Skeletal muscle tissue (tissue), 4 donors: ENCODE results near the gene SLC5A10. TPM values are rescaled to one million over a fixed set of nuclear protein-coding genes. Genes with fewer than 3 reads are reported as not detected.

Source experiments
- H3K27ac ChIP-seq: one replicate; pipeline ENCODE4 v1.7.0; 2013; ENCODE audit warnings: mild to moderate bottlenecking, low read depth, low read length, inconsistent platforms
- H3K27me3 ChIP-seq, 3 donors: one replicate each; pipeline ENCODE4 v1.7.0; 2013; ENCODE audit warnings: low read length in 3 of 3; ENCODE audit not compliant: control insufficient read depth in 3 of 3, insufficient read depth in 3 of 3
- H3K36me3 ChIP-seq, 3 donors: one replicate each; pipeline ENCODE4 v1.7.0; 2013; ENCODE audit warnings: low read length in 3 of 3; ENCODE audit not compliant: control insufficient read depth in 3 of 3, insufficient read depth in 3 of 3
- H3K4me1 ChIP-seq, 3 donors: one replicate each; pipeline ENCODE4 v1.7.0; 2013; ENCODE audit warnings: low read length in 3 of 3, mild to moderate bottlenecking in 3 of 3; ENCODE audit not compliant: control insufficient read depth in 3 of 3, insufficient read depth in 3 of 3
- H3K4me3 ChIP-seq, 3 donors: one replicate each; pipeline ENCODE4 v1.7.0; 2013; ENCODE audit warnings: low read length in 3 of 3
- H3K9ac ChIP-seq, 3 donors: one replicate each; pipeline ENCODE4 v1.7.0; 2013; ENCODE audit warnings: low read length in 3 of 3, mild to moderate bottlenecking in 3 of 3, moderate library complexity in 2 of 3, low read depth in 1 of 3
- H3K9me3 ChIP-seq, 3 donors: one replicate each; pipeline ENCODE4 v1.7.0; 2013; ENCODE audit warnings: low read length in 3 of 3; ENCODE audit not compliant: control insufficient read depth in 3 of 3
- total RNA-seq: library from RNA; depleted of rRNA; stranded (reverse); fragments of >200 nt; gene quantifications from one replicate; pipeline ENCODE4 v1.2.3, GENCODE V29; 2014
- donor health status: Osteomylitis.

SLC5A10 gene
- total RNA-seq, 1 donor from 2014 or later: not detected

DNA sequence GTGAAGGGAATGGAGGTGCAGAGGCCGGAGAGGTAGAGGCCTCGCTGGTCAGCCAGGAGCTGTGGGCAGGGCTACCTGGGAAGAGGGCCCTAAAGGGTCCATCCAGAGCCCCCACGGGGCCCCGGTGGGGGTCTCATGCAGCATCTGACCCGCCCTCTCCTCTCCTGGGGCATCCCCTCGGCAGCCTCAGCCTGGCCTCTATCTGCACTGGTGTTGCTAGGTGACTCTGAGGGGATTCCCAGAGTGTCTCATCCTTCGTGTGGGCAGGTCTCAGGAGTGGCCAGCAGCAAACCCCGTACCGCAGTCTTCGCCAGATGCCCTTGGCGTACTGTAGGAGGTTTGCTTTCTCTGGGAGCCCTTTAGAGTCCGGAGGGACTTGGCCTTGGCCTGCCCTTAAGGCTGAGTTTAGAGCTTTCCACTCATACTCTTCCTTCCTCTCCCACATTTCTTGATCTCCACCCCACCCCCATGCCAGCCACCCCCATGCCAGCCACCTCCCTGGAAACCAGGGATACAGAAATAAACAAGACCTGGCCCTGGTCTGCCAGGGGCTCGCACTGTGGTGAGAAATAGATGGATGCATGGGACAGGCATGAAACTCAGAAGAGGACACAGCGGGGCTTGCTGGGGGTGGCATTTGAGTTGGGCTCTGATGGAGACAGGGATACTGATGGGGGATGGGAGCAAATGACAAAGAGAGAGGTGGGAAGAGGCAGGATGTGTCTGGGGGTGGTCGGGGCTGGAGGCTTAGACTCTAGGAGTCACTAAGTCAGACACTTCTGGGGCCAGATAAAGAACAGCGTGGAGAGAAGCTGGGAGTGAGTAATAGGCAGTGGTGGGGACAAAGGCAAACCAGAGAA is 9.9 kb downstream of the SLC5A10 start:
- H3K27me3 ChIP-seq: no peaks in the 10 kb centered on the region
- H3K4me1 ChIP-seq: peaks cover under 1 to 6% (median 6%) of the 10 kb centered on the region in 3 donors
- H3K4me3 ChIP-seq: no peak overlapping the region
- H3K9ac ChIP-seq: no peak overlapping the region
- no peaks in the 10 kb centered on the region for H3K36me3 ChIP-seq
- H3K9me3 ChIP-seq: no peaks in the 10 kb centered on the region
- H3K27ac ChIP-seq: no peak overlapping the region

DNA sequence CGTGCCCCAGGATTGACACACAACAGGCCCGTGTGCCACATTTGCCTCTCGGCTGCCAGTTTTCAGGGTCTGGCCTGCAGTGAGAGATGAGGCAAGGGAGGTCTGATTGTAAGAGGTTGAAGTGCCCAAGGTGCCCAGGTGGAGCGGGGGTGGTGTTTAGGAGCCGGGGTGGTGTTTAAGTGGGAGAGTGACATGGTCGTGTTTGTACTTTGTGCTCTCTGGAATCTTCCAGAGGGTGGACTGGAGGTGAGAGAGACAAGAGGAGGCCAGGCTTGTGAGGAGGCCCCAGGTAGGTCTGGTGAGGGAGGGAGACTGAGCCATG is 10.5 kb downstream of the SLC5A10 start:
- Histone ChIP-seq H3K27me3 (no peaks in the 10 kb centered on the region), H3K4me1 (peaks cover 6 to 12% (median 12%) of the 10 kb centered on the region in 3 donors), H3K27ac (no peak overlapping the region), H3K4me3 (no peak overlapping the region), H3K36me3 (no peaks in the 10 kb centered on the region), H3K9ac (no peak overlapping the region), H3K9me3 (no peaks in the 10 kb centered on the region)

DNA sequence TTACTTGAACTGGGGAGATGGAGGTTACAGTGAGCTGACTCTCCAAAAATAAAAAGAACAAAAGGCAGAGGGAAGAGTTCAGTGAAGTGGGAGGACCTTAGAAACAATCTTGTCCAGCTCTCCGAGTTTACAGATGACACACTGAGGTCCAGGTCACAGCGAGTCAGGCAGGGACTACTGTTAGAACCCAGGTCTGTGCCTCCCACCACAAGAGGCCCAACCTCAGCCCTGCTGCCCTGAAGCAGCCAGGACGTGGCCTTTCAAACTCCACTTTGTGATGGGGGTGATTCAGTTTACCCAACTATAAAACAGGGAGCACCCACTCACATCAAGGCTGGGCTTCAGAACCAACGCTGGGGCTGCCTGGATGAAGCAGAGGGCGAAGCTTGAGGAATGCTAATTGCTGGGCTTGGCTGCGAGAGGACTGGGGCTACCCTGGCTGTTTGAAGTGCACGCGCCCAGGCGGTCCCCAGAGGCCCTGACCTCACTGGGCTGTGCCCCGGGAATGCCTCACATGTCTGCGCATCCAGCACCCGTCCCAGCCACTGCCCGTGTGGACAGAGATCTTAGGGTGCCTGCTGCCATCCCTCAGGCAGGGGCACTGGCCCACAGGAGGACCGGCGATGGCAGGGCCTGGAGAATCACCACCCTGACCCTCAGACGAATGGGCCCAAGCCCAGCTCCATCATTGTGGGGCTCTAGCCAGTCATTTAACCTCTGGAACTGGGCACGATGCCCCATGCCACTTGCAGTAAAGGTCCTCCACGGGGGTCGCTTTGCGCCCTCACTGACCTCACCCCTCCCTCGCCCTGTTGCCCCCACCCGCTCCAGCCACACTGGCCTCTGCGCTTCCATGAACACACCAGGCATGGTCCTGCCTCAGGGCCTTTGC is 11.4 kb downstream of the SLC5A10 start:
- no peaks in the 10 kb centered on the region for H3K27me3 ChIP-seq
- H3K4me1 ChIP-seq: peaks cover 12 to 20% (median 19%) of the 10 kb centered on the region in 3 donors
- H3K9ac ChIP-seq: no peak overlapping the region
- H3K36me3 ChIP-seq: no peaks in the 10 kb centered on the region
- no peak overlapping the region for H3K4me3 ChIP-seq
- H3K27ac ChIP-seq: no peak overlapping the region
- H3K9me3 ChIP-seq: no peaks in the 10 kb centered on the region

DNA sequence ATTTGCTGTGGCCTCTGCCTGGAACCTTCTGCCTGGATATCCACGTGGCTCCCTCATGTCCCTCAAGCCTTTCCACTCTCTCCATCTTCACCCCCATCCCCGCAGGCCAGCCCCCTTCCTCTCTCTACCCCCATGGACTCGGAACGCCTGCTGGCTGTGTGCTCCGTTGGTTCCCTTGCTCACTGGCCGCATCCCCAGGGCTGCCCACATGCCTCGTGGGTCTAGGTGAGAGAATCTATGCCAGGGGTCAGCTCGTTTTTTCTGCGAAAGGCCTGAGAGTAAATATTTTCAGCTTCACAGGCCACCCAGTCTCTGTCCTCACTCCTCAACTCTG is 12.0 kb downstream of the SLC5A10 start:
- H3K9me3 ChIP-seq: no peaks in the 10 kb centered on the region
- peaks cover 12 to 24% (median 21%) of the 10 kb centered on the region in 3 donors for H3K4me1 ChIP-seq
- no peak overlapping the region for H3K4me3 ChIP-seq
- no peaks in the 10 kb centered on the region for H3K27me3 ChIP-seq
- no peak overlapping the region for H3K27ac ChIP-seq
- H3K36me3 ChIP-seq: no peaks in the 10 kb centered on the region
- H3K9ac ChIP-seq: no peak overlapping the region

DNA sequence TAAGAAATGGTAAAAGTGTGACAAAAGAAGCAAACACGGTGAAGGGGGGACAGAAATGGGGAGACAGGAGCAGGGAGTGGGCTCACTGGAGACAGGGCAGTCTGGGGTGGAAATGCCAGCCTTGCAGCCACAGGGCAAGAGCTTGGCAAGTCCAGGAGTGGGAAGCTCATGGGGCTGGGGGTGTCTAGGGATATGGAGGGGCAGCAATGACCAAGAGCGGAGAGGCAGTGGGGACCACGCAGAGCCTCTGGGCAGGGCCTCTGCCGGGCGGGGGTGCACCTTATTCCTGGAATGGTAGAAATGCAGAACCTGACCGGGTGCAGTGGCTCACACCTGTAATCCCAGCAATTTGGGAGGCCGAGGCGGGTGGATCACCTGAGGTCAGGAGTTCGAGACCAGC is 12.6 kb downstream of the SLC5A10 start:
- Histone ChIP-seq H3K36me3 (no peaks in the 10 kb centered on the region), H3K9ac (no peak overlapping the region), H3K9me3 (no peaks in the 10 kb centered on the region), H3K4me3 (no peak overlapping the region), H3K27ac (no peak overlapping the region), H3K27me3 (no peaks in the 10 kb centered on the region), H3K4me1 (peaks cover 12 to 24% (median 21%) of the 10 kb centered on the region in 3 donors)

DNA sequence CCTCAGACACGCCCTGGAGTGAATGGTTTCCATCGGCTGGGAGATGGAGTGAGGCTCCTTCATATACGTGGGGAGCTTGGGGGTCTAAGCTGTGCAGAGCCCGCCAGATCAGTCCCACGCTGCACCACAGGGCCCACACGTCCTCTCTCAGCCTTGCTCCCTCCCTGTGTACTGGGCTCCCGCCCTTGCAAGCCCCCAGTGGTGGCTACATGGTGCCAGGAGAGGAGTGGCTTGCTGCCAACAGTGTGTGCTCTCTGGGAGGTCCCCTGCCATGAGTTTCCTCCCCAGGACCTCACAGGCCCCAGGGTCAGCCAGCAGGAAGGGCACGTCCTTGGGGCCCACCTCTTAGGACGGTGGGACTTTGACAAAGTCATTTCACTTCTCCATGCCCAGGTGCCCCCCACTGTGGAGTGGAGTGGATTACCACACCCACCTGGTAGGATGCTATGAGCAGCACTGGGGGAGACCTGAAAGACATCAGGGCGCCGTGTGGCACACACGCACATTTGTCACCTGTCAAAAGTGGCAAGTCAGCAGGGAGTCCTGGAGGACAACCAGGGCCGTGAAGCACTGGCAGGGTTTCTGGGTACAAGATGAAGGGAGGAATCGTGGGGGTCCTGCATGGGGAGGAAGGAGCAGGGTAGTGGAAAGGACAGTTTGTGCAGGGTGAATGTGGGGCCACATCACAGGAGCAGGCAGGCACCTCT is 13.7 kb downstream of the SLC5A10 start:
- no peaks in the 10 kb centered on the region for H3K9me3 ChIP-seq
- peaks cover 12 to 24% (median 21%) of the 10 kb centered on the region in 3 donors for H3K4me1 ChIP-seq
- H3K27ac ChIP-seq: no peak overlapping the region
- no peak overlapping the region for H3K9ac ChIP-seq
- H3K36me3 ChIP-seq: no peaks in the 10 kb centered on the region
- no peaks in the 10 kb centered on the region for H3K27me3 ChIP-seq
- H3K4me3 ChIP-seq: no peak overlapping the region

DNA sequence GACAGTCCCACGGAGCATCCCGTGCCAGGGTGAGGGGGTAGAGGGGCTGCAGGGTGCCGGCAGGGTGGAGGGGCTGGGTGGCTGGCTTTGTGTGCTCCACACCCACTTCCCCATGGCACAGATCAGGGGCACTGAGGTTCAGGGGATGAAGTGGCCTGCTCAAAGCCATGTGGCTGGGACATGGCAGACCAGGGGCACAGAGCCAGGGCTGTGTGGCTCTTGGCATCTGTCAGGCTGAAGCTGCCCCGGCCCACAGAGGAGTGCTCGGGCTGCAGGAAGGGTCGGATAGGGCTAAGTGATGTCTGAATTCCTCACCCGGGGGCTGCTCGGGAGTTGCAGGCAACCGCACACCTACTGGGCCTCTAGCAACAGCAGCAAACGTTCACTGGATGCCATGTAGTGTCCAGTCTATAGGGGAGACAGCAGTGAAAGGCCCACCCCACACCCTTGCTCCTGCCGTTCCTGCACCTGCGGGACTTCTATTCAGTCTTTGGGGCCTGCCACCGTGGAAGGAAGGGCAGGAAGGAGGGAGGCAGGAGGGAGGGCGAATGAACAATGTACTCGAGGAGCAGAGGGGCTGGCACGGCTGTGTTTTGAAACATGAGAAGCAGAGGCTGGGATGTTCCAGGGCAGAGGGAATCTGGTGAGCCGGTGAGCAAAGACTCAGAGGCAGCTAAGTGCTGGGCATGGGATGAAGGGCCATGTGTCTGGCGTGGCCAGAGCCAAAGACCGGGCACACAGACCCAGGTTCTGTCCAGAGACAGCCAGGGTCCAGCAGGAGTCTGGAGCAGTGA is 15.1 kb downstream of the SLC5A10 start:
- peak overlapping the region in 1 of 3 donors; percentile 60 for H3K9ac ChIP-seq
- peak overlapping the region in 1 of 3 donors; percentile 13 for H3K4me3 ChIP-seq
- H3K27ac ChIP-seq: no peak overlapping the region
- H3K4me1 ChIP-seq: peaks cover 12 to 19% (median 17%) of the 10 kb centered on the region in 3 donors
- H3K9me3 ChIP-seq: no peaks in the 10 kb centered on the region
- no peaks in the 10 kb centered on the region for H3K27me3 ChIP-seq
- H3K36me3 ChIP-seq: no peaks in the 10 kb centered on the region

DNA sequence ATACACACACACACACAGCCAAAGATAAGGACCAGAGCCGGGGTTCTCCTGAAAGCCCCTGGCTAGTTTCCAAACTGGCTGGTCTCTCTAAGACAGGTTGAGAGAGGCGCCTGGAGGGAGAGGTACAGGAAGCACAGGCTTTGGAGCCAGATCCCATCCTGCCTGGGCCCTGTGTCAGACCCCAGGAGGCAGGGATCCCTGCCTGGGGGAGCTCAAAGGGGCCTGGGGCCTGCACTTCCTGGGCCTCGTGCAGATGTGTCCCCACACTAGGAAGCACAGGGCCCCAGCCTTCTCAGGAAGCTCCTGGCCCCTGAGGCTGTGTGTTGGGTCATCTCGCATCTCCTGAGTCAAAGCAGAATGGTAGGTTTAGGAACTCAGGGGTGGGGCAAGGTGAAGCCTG is 16.0 kb downstream of the SLC5A10 start:
- Histone ChIP-seq H3K4me3 (no peak overlapping the region), H3K9me3 (no peaks in the 10 kb centered on the region), H3K36me3 (no peaks in the 10 kb centered on the region), H3K9ac (peak overlapping the region in 1 of 3 donors; percentile 60), H3K27ac (no peak overlapping the region), H3K27me3 (no peaks in the 10 kb centered on the region), H3K4me1 (peaks cover 12 to 19% (median 17%) of the 10 kb centered on the region in 3 donors)

DNA sequence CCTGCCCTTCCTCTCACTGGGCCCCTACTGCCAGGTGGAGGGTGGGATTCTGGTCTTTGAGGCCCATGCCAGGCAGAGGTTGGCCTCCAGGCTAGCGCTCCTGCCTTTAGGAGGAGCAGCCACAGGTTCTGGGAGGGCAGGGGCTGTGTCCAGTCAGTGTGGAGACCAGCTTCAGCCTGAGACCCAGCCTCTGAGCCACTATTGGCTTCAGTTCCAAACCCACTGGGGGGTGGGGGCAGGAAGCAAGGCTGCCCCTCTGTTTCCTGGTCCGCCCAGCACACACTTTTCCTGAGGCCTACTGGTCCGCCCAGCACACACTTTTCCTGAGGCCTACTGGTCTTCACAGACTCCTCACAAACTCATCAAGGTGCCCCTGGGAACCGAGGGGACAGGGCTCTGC is 16.4 kb downstream of the SLC5A10 start:
- H3K9ac ChIP-seq: peak overlapping the region in 1 of 3 donors; percentile 60
- H3K36me3 ChIP-seq: no peaks in the 10 kb centered on the region
- H3K27ac ChIP-seq: no peak overlapping the region
- H3K9me3 ChIP-seq: no peaks in the 10 kb centered on the region
- H3K4me1 ChIP-seq: peaks cover 12 to 19% (median 17%) of the 10 kb centered on the region in 3 donors
- no peaks in the 10 kb centered on the region for H3K27me3 ChIP-seq
- H3K4me3 ChIP-seq: no peak overlapping the region
